K562 (cell line): ENCODE data around the gene NPAS1. TPM values are rescaled to one million over a fixed set of nuclear protein-coding genes. Genes with fewer than 3 reads are reported as not detected.

Experiments
- ATAC-seq: fragments of 200-7000 bp; cut with Tn5 transposase; 3 replicates; pipeline ENCODE4 v1.9.1; 2020; ENCODE audit warnings: moderate library complexity
- BruUV-seq: library from RNA; stranded (reverse); fragments of 400-500 nt; replicated peaks from 2 replicates; lab custom pipeline; 2021; lab: Mats Ljungman, UMichigan
- CTCF ChIA-PET: fragments of 300-600 bp; formaldehyde crosslinking; extraction: SDS; loops from one replicate; lab custom pipeline; 2021; ENCODE audit warnings: low intra/inter-chr PET ratio; lab: Yijun Ruan, JAX
- POLR2A ChIA-PET: fragments of 300-600, 350-650 bp; sonication (Branson Sonifier 250); formaldehyde crosslinking; extraction: SDS; loops from one replicate; lab custom pipeline; 2021; ENCODE audit warnings: antibody characterized with exemption, inconsistent platforms; lab: Yijun Ruan, JAX
- DNase-seq, 4 experiments: peaks; one replicate each; pipeline versions ENCODE4 v3.0.0 to v3.0.0-alpha.2; 2011 to 2018; ENCODE audit warnings: low spot score in 3 of 4, mixed read lengths in 3 of 4; ENCODE audit errors: extremely low read depth in 1 of 4
- FAIRE-seq: peaks from 2 replicates; lab custom pipeline; 2011; peaks lifted over from hg19 to GRCh38; lab: Jason Lieb, UNC
- H2AFZ ChIP-seq: 2 replicates; pipeline ENCODE4 v1.6.0; 2011; ENCODE audit warnings: low read depth, low read length, control low read depth, inconsistent platforms
- H3K27ac ChIP-seq: fragments of 200-600 bp; 3 replicates; pipeline ENCODE4 v1.8.0; 2011; ENCODE audit warnings: low read depth, mild to moderate bottlenecking, control low read depth, inconsistent platforms, low read length, moderate library complexity, mixed read lengths; ENCODE audit errors: extremely low read depth
- H3K27me3 ChIP-seq, 2 experiments: fragments of 300-600 bp in 1 of 2; 2 replicates in 1 of 2; 3 replicates in 1 of 2; pipeline versions ENCODE4 v1.6.0 to v1.8.0; 2011; ENCODE audit warnings: inconsistent platforms in 2 of 2, low read length in 2 of 2, mild to moderate bottlenecking in 1 of 2, mixed read lengths in 1 of 2, moderate library complexity in 1 of 2; ENCODE audit not compliant: control insufficient read depth in 2 of 2, insufficient read depth in 2 of 2
- H3K36me3 ChIP-seq: fragments of 300-600 bp; 3 replicates; pipeline ENCODE4 v1.8.0; 2011; ENCODE audit warnings: mild to moderate bottlenecking, low read length, inconsistent platforms; ENCODE audit not compliant: control insufficient read depth, insufficient read depth
- H3K4me1 ChIP-seq, 2 experiments: fragments of 200-600 bp in 1 of 2; replicated peaks in 1 of 2; 2 replicates in 1 of 2; 3 replicates in 1 of 2; pipeline versions ENCODE4 v1.5.1 to v1.8.0; 2011; ENCODE audit warnings: inconsistent platforms in 2 of 2, low read length in 2 of 2, mild to moderate bottlenecking in 1 of 2, mixed read lengths in 1 of 2, moderate library complexity in 1 of 2; ENCODE audit not compliant: control insufficient read depth in 2 of 2, insufficient read depth in 2 of 2
- H3K4me2 ChIP-seq: 2 replicates; pipeline ENCODE4 v1.6.1; 2011; ENCODE audit warnings: low read length, control low read depth, inconsistent platforms, mixed read lengths; ENCODE audit not compliant: insufficient read depth
- H3K4me3 ChIP-seq: fragments of 200-600 bp; sonication (generic), shearing (Covaris generic); 2 replicates; pipeline ENCODE4 v1.5.1; 2016; ENCODE audit warnings: control low read depth, inconsistent platforms
- H3K79me2 ChIP-seq: fragments of 200-600 bp; 3 replicates; pipeline ENCODE4 v1.8.0; 2011; ENCODE audit warnings: low read length, inconsistent platforms; ENCODE audit not compliant: control insufficient read depth, insufficient read depth
- H3K9ac ChIP-seq, 2 experiments: 2 replicates each; pipeline versions ENCODE4 v1.6.0 to v1.6.1; 2011; ENCODE audit warnings: low read depth in 2 of 2, low read length in 2 of 2, control low read depth in 1 of 2, inconsistent platforms in 1 of 2, mild to moderate bottlenecking in 1 of 2, mixed read lengths in 1 of 2; ENCODE audit not compliant: insufficient read depth in 1 of 2
- H3K9me1 ChIP-seq: one replicate; pipeline ENCODE4 v1.6.0; 2011; ENCODE audit warnings: inconsistent platforms, mild to moderate bottlenecking, low read length, moderate library complexity; ENCODE audit not compliant: control insufficient read depth, insufficient read depth
- H3K9me3 ChIP-seq: replicated peaks from 2 replicates; pipeline ENCODE4 v1.5.1; 2011; ENCODE audit warnings: low read depth, low read length, inconsistent platforms; ENCODE audit not compliant: control insufficient read depth, insufficient read depth
- H4K20me1 ChIP-seq: replicated peaks from 2 replicates; pipeline ENCODE4 v1.6.1; 2011; ENCODE audit warnings: low read length, inconsistent platforms, mixed read lengths; ENCODE audit not compliant: control insufficient read depth, insufficient read depth
- ETV6 ChIP-seq, 3 experiments: fragments of 150-350 bp in 1 of 3; sonication (generic) in 1 of 3; formaldehyde crosslinking in 1 of 3; IDR thresholded peaks; 2 replicates each; pipeline versions ENCODE4 v1.6.1 to v1.8.0; 2014 to 2022; ENCODE audit warnings: borderline replicate concordance in 2 of 3, low read depth in 2 of 3, antibody characterized with exemption in 1 of 3, low read length in 1 of 3, mild to moderate bottlenecking in 1 of 3, missing genetic modification reagents in 1 of 3
- POLR2G ChIP-seq: fragments of 200-400 bp; formaldehyde crosslinking; IDR thresholded peaks from 2 replicates; pipeline ENCODE4 v1.6.1; 2017; ENCODE audit warnings: low read depth, mild to moderate bottlenecking, antibody characterized with exemption, low read length, moderate library complexity
- TBP ChIP-seq: optimal IDR thresholded peaks from 2 replicates; pipeline ENCODE3; 2011; ENCODE audit warnings: low read depth, low read length, improper control_type of control experiment
- U2AF2 ChIP-seq: fragments of 200-400 bp; formaldehyde crosslinking; optimal IDR thresholded peaks from 2 replicates; pipeline ENCODE3; 2017; ENCODE audit warnings: low read depth, mild to moderate bottlenecking, low read length
- ZNF75A ChIP-seq: fragments of 450-650 bp; formaldehyde crosslinking; IDR thresholded peaks from 2 replicates; pipeline ENCODE4 v1.4.0; 2020; ENCODE audit warnings: mild to moderate bottlenecking
- WGBS: fragments of 100-300 bp; shearing (Covaris generic); methylation state at CpG from one replicate; pipeline ENCODE4 v1.1.6; 2016; ENCODE audit warnings: low coverage, mixed read lengths; ENCODE audit not compliant: insufficient coverage; ENCODE audit errors: missing lambda C conversion rate; 5-methylcytosine and 5-hydroxymethylcytosine counted together
- in situ Hi-C: fragments of 300-500 bp; cut with MboI; formaldehyde crosslinking; loops from 4 replicates; pipeline ENCODE4 v1.15.0; 2018; ENCODE audit warnings: inconsistent platforms, mixed read lengths
- intact Hi-C: fragments of 100-400 bp; cut with micrococcal nuclease; formaldehyde crosslinking; loops from 2 replicates; pipeline ENCODE4 v1.14.2; 2022
- polyA plus RNA-seq, 8 experiments: library from polyadenylated mRNA; depleted of rRNA in 4 of 8; stranded (reverse) in 5 of 8; unstranded in 3 of 8; fragments of >200 nt; fragmentation: Nextera tagmentation in 2 of 8; fragmentation: Illumina TruSeq in 1 of 8; extraction: Ambion mirVana in 2 of 8; extraction: Trizol in 1 of 8; gene quantifications; 2 replicates each; pipeline versions ENCODE4 v1.2.1 to v1.2.3, GENCODE V29; 2011 to 2014; ENCODE audit warnings: inconsistent platforms in 1 of 8, missing spikeins in 1 of 8
- total RNA-seq, 7 experiments: library from RNA; depleted of rRNA in 6 of 7; stranded (reverse); fragments of >200 nt in 6 of 7; fragmentation: Illumina TruSeq in 2 of 7; extraction: Trizol in 2 of 7; gene quantifications; 2 replicates each; pipeline versions ENCODE4 v1.2.1 to v1.2.3, GENCODE V29; 2011 to 2021; ENCODE audit warnings: low replicate concordance in 1 of 7
- TF ChIP-seq, protein P1 (sequence below), 2 experiments: fragments of 450-650 bp; conservative IDR thresholded peaks; 2 replicates each; pipeline ENCODE4 v1.6.1; 2017; ENCODE audit warnings: mild to moderate bottlenecking in 2 of 2, moderate library complexity in 2 of 2
- TF ChIP-seq, protein P2 (sequence below): fragments of 250-450 bp; sonication (Bioruptor Pico); IDR thresholded peaks from 2 replicates; pipeline ENCODE4 v1.6.1; 2021; ENCODE audit warnings: mild to moderate bottlenecking

NPAS1 gene
- total and polyA plus RNA-seq, 9 of the 15 experiments (the other 6 are each of a cell fraction or from before 2014, with no cell fraction given): 0.58 to 5.3 (median 2.0) TPM; not detected in 2

GRCh38 chr19:47067215-47067847 is 47.7 kb downstream of the NPAS1 start:
- Histone ChIP-seq H3K4me1 (peaks cover 0 to 23% of the 10 kb centered on the region in 2 experiments; a peak in 1 of 5 replicates), H3K9ac (no peak overlapping the region), H3K4me3 (no peak overlapping the region), H2AFZ (no peak overlapping the region), H3K79me2 (no peaks in the 10 kb centered on the region), H3K4me2 (no peak overlapping the region), H3K9me1 (no peaks in the 10 kb centered on the region), H3K27me3 (no peaks in the 10 kb centered on the region), H3K27ac (no peak overlapping the region), H3K9me3 (no peaks in the 10 kb centered on the region), H4K20me1 (0 out of 2 replicates have a peak, but pooled peaks cover 3% of the 10 kb centered on the region), H3K36me3 (peaks cover 77% of the 10 kb centered on the region; the same call in 2 of the 3 replicates)
- intact Hi-C loops (loop anchor here (10.0 kb wide), 1 partner anchor 53 kb away; the partner anchor contains the start of gene NPAS1), in situ Hi-C loops (no loop called here)
- no peak for FAIRE-seq
- DNase-seq: no peak
- ChIA-PET POLR2A (interaction anchor here (0.6 to 1.6 kb wide), 7 partner anchors 9 to 277 kb away, joined by 3 to 12 read pairs (median 3); partner anchors contain the start of genes SAE1 and ZC3H4), CTCF (no interaction called here)
- no peak for ATAC-seq
- BruUV-seq: no TSS peak
- 97% methylated on average over 7 of the region's 36 CpGs for WGBS
- TF ChIP-seq ETV6 (IDR thresholded peaks at IDR 0.05; ENCODE audit: borderline replicate concordance in 1 of 2, low read depth in 2 of 2, low read length in 1 of 2) (no peak), ETV6 (CRISPR knock-in tag; IDR thresholded peaks at IDR 0.05; ENCODE audit: borderline replicate concordance) (no peak), ZNF75A (no peak), POLR2G (0 out of 2 replicates have a peak, but pooled peaks have one; percentile 29), U2AF2 (no peak), TBP (no peak)
- TF ChIP-seq, protein P1, sequence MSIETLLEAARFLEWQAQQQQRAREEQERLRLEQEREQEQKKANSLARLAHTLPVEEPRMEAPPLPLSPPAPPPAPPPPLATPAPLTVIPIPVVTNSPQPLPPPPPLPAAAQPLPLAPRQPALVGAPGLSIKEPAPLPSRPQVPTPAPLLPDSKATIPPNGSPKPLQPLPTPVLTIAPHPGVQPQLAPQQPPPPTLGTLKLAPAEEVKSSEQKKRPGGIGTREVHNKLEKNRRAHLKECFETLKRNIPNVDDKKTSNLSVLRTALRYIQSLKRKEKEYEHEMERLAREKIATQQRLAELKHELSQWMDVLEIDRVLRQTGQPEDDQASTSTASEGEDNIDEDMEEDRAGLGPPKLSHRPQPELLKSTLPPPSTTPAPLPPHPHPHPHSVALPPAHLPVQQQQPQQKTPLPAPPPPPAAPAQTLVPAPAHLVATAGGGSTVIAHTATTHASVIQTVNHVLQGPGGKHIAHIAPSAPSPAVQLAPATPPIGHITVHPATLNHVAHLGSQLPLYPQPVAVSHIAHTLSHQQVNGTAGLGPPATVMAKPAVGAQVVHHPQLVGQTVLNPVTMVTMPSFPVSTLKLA (conservative IDR thresholded peaks at IDR 0.05): no peak
- TF ChIP-seq, protein P2, sequence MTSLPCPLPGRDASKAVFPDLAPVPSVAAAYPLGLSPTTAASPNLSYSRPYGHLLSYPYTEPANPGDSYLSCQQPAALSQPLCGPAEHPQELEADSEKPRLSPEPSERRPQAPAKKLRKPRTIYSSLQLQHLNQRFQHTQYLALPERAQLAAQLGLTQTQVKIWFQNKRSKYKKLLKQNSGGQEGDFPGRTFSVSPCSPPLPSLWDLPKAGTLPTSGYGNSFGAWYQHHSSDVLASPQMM: no peak
